Putamen (tissue), 1 donor: ENCODE measurements around the gene B3GALNT2.

Experiments used
- DNase-seq: peaks from one replicate; pipeline ENCODE4 v3.0.0-alpha.2; 2016; ENCODE audit warnings: low spot score

The B3GALNT2 gene

DNA sequence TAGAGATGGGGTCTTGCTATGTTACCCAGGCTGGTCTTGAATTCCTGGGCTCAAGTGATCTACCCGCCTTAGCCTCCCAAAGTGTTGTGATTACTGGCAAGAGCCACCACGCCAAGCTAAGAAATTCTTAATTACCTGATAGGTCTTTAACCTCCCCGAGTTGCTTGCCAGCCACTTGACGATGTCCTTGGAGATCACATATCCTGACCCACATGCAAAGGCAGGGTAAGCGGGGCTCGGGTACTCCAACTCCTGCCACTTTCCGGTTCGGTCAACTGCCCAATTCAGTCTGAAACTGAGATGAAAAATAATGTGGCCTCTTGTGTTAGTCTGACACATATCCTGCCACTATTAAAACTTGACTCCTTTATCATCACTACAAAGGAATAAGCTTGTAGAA lies 50.2 kb downstream of the B3GALNT2 start:
- DNase-seq, result no peak

DNA sequence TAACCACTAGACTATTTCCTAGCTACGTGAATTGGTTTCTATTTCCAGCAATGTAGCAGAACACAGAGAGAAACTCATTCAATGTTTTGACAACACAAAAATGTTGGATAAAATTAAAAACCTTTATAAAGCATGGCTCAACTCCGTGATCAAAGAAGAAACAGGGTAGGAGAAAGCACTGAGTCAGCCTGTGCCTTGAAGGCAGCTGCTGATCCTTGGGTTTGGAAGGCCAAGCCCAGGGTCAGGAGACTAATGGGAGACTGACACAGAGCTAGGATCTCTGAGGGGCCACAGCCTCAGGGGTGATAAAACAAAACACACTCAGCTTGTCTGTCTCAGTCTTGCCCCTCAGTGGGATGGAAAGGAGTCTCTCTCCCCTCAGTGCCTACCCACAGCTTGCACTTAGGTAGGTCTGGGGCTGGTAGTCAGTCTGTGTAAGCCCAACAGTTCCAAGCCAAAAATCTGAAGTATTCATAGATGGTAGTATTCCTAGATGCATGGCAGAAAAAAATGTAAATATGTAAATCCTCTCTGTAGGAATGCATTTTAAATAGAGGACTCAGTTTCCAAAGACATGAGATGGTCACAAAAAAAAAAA lies 53.3 kb downstream of the B3GALNT2 start:
- DNase-seq, result no peak

DNA sequence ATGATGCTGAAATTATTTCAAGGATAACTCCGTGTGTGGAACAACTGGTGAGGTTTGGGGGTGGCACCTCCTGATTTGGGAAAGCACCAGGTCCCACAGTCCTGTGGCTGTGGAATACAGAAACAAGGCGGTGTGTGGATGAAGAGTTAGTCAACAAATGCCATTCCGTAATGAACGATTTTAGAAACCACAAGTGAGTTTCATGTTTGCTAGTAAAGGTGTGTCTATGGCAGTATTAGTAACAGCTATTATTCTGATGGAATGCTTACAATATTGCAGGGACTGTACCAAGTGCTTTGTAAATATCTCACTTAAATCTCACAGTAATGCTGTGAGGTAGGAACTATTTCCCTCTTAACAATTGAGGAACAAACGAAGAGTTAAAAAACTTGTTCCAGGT lies 53.8 kb downstream of the B3GALNT2 start:
- no peak for DNase-seq

DNA sequence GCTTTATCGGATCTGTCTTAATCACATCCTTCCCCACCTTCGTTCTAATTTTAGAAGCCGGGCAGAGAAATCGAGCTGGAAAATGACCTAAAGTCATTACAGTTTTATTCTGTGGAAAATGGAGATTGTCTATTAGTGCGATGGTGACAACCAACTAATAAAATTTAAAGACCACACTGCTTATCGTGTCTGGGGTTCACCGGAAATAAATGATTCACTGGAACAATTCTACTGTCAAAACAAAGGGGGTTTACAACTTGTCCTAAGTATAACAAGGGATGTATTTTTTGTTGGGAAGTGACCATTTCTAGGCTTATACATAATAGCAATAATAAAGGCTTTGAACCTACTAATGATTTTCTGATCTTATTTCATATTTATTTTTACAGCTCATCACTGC lies 55.6 kb downstream of the B3GALNT2 start:
- no peak for DNase-seq

DNA sequence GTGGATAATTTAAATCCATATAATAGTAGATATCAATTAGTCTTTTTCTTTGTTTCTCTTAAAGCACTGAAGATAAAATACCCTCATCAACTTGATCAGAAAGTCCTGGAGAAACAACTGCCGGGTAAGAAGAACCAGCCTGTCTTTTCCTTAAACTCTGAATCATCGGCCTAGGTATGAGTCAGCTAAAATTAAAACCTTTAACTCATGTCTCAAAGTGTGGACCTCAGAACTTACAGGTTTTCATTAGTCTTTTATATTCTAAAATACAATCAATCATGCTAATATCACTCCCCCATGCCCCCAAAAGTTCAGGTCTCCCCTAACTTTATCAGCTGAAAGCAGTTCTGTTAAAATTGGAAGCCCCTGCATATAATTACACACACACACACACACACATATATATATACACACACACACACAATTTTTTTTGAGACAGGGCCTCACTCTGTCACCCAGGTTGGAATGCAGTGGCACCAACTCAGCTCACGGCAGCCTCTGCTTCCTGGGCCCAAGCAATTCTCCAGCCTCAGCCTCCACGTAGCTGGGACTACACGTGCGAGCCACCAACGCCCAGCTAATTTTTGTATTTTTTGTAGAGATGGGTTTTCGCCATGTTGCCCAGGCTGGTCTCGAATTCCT lies 61.3 kb downstream of the B3GALNT2 start:
- no peak for DNase-seq

DNA sequence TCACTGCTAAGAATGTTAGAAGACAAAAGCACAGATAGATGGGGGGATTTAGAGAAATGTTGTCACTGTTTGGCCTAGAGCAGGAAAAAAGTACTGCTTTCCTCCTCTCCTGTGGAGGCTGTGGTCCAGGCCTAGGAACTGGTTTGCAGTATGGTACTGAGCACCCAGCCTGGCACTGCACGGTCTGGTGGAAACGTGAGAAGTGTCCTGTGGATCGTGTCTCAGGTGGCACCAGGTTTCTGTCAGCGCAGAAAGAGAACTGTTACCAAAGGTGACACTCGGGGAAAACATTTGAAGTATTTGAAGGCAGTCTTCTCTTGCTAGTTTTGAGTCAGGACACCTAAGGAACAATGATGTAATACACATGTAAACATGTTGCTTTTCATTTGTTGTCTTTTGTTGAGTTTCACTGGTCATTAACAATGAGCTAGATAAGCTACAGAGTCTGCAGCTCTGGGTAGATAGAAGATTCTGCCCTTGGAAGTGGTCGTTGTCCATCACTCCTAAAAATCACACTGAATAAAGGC lies 63.0 kb downstream of the B3GALNT2 start:
- DNase-seq, result no peak

DNA sequence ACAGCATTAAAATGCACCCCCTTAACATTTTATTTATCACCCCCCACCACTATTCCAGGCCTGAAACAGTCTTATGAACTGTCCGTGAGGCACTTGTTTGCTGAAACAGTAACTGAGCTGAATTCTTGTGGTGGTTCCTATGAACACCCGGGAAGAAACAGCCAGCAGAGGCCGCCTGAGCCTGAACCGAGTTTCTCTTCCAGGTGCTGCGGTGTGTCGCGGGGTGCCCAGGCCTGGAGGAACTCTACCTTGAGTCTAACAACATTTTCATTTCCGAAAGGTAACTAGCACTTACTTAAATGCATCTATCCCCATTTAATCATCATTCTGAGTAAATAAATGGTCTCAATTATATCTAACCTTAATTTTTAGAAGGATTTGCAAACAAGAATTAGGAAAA lies 70.3 kb downstream of the B3GALNT2 start:
- DNase-seq, result no peak

DNA sequence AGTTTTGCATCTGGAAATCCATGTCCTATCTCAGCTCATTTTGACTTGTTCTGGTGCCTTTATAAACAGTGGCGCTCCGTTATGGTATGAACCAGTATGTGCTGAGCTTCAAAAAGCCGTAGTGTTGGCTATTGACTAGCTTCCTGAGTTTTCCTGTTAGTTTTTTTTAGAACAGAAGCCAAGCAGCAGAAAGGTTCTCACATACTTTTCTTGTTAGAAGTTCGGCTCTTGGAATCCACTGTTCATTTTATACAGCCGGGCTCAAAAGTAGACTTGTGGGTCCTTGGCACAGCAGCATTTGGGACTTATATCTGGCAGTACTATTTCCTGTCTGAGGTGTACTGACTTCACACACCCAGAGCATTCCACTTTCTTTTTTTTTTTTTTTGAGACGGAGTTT lies 73.3 kb downstream of the B3GALNT2 start:
- DNase-seq, result no peak

DNA sequence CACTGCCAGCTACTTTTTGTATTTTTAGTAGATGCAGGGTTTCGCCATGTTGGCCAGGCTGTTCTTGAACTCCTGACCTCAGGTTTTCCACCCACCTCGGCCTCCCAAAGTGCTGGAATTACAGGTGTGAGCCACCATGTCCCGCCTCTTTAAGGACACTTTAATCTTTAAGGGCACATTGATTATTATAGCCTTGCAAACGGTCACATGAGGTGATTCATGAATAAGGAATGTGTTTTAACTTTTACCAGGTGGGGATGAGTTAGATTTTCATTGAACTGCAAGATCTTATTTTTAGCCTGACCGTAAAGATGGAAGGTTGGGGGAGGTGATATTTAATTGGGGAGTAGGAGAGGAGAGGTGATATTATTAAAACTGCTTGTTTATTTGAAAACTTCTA lies 75.1 kb downstream of the B3GALNT2 start:
- no peak for DNase-seq

DNA sequence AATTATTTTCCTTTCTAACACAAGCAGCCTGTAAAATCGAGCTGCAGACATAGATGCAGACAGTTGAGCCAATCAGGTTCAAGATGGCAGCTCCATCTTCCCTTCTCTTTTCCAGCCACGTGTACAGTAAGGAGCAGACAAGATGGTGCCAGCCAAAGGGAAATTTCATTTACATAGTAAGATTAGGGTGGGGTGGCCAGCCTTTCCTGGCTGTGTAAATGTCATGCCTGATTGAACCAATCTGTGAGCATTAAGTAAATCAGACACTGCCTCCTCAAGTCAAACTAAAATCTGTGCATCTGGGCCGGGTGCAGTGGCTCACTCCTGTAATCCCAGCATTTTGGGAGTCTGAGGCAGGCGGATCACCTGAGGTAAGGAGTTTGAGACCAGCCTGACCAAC lies 76.8 kb downstream of the B3GALNT2 start:
- no peak for DNase-seq

DNA sequence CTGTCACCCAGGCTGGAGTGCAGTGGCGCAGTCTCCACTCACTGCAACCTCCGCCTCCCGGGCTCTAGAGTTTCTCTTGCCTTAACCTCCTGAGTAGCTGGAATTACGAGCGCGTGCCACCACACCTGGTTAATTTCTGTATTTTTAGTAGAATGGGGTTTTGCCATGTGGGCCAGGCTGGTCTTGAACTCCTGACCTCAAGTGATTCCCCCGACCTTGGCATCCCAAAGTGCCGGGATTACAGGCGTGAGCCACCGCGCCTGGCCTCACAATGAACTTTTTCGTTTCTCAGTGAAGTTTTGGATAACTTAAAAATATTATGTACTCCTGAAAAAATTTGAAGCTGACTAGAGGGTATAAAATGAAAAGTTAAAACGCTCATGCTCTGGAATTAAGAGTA lies 77.6 kb downstream of the B3GALNT2 start:
- DNase-seq, result no peak

DNA sequence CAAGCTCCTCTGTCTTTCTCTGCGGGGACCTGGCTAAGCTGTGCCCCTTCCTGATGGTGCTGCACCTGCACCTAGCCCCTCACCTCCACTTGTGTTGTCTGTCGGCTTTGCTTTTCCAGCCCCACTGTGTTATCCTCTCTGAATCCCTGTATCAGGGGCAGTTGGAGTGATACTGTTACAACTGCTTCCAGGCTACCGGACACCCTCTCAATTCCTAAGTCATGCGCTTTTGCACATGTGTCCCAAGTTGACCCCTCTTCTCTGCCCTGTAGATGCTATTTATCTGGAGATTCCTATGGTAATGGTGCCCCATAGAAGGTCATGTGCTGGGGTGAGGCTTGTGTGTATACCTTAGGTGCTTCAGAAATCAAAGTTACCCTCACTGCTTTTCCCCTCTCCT lies 78.1 kb downstream of the B3GALNT2 start:
- no peak for DNase-seq

DNA sequence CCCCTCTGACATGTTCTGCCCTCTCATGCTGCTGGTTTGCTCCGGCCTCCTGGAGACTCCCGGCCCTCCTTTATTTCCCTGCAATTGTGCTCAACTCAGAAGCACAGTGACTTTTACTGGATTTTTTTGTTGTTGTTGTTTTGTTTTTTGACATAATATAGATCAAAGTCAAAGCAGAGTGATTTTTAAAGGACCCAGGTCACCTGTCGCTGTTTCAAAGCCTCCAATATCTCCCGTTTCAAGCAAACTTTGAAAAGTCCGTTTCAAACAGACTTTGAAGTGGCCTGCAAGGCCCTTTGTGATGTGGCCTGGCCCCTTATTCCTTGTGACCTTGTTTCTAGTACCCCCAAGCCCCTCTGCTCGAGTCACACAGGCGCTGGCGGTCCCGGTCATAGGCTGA lies 78.9 kb downstream of the B3GALNT2 start:
- DNase-seq, result no peak

DNA sequence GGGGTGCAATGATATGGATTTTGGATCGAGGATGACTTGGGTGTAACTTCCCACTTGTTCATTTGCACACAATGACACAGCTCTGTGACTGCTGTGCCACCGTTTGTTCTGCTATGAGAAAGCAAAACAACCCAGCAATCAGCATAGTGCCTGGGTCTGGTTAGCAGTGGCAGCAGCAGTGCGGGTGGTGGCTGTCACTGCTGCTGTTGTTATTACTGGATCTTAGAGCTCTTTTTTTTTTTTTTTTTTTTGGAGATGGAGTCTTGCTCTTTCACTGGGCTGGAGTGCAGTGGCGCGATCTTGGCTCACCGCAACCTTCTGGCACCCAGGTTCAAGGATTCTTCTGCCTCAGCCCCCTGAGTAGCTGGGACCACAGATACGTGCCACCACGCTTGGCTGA lies 80.2 kb downstream of the B3GALNT2 start:
- no peak for DNase-seq

DNA sequence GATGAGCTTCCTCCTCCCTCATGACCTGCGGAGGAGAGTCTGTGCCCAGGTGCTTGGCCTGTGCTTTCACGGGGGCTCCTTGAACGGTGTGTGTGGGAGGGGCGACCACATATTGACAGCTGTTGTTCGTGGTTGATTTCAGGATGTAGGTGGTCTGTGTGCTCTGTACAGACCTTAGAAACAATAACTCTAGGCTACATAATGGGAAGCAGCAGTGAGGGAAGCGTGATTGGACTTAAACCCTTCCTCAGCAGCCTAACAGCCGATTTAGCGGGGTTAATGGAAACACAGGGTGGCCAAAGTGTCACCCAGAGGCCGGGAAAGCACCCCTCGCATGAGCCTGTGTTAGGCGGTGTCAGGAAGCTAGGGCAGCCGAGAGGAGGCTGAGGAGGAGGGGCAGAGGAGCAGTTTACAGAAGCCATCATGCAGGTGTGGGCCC lies 81.0 kb downstream of the B3GALNT2 start:
- DNase-seq, result no peak

DNA sequence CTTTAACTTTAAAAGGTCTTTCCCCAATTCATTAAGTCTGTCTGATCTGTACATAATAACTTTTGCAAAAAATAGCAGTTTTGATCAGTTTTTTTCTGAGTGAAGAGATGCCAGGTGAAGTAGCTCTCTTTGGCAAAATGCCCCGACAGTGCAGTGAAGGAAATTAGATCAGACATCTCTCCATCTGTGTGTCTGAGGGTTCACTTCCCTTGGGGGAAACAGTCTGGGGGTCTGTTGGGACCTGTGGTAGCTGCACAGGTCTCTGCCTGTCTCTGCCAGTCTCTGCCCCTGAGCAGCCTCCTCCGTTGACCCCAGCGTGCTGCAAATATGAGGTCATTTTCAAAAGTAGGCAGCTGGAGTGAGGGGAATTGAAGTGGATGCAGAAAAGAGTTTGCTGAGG lies 82.5 kb downstream of the B3GALNT2 start:
- DNase-seq, result no peak

DNA sequence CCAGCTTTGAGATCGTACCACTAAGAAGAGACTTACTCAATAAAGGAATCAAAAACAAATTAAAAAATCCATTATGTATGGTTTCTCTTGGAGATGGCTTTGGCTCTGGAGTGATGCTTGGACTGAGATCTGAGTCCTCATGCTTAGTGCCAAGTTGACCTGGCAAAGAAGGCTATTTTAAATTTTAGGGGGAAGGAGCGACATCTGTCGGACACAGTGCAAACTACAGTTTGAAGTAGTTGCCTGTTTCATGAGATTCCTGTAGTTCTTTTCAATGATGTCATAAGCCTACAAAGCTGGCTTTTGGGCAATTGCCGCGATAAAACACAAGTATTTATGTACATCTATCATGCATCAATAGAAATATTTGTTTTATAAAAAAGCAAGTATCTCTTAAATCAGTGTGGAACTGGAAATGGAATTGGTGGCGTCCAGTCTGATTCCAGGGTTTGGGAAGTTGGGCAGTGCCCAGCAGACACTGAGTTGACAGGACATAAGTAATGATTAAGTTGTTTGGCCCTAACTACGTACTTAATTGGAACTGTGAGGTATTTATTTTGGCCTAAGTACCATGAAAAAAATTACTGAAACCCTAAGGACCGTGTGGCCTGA lies 87.1 kb downstream of the B3GALNT2 start:
- peak; percentile 74 for DNase-seq

DNA sequence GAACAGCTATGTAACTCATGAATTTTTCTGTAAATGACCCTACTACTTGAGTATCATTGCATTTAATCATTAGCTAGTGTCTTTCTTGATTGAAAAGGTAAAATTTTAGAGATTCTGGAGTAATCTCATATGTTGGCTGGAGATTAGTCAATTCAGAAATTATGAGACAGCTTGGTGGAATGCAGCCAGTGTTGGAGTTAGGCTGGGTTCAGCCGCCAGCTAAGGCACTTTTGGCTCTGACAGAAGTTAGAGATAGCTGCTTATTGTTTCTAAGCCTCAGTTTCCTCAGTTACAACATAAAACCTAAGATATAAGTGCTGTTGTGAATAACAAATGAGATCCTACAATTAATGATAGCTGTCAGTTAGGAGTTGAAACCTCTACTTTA lies 87.6 kb downstream of the B3GALNT2 start:
- DNase-seq, result no peak

DNA sequence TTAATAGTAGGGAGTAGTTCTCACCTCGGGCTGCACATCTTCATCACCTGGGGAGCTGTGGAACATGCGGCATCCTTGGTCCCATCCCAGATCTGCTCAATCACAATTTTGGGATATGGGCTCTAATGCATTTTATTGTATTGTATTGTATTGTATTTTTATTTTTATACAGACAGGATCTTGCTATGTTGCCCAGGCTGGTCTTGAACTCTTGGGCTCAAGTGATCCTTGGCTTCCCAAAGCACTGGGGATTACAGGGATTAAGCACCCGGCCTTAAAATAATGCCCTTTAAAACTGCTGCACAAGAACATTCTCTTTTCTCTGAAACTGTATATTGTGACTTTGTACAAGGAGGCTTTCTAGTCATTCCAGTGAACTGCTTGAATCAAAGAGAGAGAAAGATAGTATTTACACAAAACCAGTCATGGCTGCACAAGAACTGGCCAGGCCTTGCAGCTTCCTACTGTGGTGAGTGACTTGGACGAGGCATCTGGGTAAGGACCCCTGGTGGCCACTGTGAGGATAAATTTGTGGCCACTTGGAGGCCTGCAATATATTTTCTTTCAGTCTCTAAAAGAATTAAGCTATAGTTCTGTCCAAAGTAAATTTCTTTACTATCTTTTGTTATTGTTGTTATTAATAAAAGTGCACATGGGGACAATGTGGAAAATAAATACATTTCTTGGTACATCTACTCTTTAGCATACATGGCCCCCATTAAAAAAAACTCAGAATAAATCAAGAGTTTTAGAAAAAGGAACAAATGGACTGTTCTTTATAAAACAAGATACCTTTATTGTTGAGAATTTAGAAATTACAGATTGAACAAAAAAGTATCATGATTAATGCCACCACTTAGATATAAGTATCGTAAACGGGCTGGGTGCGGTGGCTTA lies 89.0 kb downstream of the B3GALNT2 start:
- peak; percentile 63 for DNase-seq

DNA sequence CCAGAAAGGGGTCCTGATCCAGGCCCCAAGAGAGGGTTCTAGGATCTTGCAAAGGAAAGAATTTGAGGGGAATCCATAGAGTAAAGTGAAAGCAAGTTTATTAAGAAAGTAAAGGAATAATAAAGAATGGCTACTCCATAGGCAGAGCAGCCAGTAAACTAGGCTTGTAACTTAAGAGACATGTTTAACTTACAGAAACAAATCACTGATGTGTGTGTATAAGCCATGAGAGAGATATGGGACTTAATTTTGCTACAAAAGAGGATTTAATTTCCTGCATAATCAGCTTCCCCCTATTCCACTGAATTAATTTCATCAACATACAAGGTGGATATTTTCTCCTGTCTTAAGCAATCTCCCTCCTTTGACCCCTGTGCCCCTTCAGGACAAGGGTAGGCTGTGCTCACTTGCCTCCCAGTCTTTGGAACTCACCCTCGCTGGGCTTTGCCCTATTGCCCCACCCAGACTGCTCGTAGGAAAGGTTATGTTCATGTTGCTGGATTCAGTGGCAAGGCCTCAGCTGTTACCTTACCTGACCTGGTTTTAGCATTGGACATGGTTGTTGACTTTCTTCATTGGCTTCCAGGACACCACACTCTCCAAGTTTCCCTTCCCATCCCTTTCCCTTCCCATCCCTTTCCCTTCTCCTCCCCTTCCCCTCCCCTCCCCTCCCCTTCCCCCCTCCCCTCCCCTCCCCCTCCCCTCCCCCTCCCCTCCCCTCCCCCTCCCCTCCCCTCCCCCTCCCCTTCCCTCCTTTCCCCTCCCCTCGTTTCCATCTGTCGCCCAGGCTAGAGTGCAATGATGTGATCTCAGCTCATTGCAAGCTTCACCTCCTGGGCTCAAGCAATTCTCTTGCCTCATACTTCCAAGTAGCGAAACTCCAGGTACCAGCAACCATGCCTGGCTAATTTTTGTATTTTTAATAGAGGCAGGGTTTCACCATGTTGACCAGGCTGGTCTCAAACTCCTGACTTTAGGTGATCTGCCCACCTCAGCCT lies 92.5 kb downstream of the B3GALNT2 start:
- DNase-seq, result no peak

DNA sequence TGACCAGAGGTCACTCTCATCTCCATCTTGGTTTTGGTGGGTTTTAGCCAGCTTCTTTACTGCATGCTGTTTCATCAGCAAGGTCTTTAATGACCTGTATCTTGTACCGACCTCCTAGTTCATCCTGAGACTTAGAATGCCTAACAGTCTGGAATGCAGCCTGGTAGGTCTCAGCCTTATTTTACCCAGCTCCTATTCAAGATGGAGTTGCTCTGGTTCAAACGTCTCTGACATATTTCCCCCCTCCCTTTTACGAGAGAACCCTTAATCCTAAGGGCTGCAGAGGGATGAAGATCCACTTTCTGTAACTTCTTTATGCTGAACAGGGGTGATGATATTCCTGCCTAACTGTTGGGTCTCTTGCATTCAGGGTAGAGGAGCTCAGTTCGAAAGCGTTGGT lies 93.8 kb downstream of the B3GALNT2 start:
- DNase-seq, result no peak
